PC-3 (cell line): Measurements from ENCODE around the gene STK32C.

ENCODE experiments used
- EZH2 ChIP-seq: fragments of 300-600 bp; sonication (generic); IDR thresholded peaks from one replicate; pipeline ENCODE4 v1.6.1; 2017; ENCODE audit warnings: antibody characterized with exemption, mild to moderate bottlenecking, low read length; ENCODE audit not compliant: unreplicated experiment
- EZH2phosphoT487 ChIP-seq: fragments of 300-600 bp; sonication (generic); IDR thresholded peaks from 2 replicates; pipeline ENCODE4 v1.6.1; 2018; ENCODE audit warnings: mild to moderate bottlenecking, antibody characterized with exemption, low read length, borderline replicate concordance
- TF ChIP-seq, protein P1 (sequence below): fragments of 300-600 bp; sonication (generic); conservative IDR thresholded peaks from 2 replicates; pipeline ENCODE4 v1.5.1; 2017; ENCODE audit warnings: antibody characterized with exemption, low read depth, mild to moderate bottlenecking, low read length

DNA sequence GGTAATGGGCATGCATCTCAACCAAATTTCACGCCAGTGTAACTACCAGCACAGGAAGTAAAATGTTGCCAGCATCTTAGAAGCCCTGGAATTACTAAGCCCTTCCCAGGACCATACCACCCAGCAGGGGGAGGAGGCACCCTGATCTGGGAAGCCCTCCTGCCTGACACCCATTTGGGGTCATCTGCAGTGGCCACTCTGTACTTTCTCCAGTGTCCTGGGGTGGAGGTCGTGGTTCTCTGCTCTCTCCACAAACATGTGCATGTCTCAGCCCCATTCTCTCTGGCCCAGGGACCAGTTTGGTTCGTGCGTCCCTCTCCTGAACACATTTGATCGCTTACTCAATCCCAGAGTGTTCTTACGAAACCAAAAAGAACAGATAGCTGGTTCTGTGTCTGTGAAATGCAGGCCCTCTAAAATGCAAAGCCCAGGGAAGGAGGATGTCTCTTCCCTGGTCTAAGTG lies 14.9 kb upstream of the STK32C start:
- TF ChIP-seq, protein P1, sequence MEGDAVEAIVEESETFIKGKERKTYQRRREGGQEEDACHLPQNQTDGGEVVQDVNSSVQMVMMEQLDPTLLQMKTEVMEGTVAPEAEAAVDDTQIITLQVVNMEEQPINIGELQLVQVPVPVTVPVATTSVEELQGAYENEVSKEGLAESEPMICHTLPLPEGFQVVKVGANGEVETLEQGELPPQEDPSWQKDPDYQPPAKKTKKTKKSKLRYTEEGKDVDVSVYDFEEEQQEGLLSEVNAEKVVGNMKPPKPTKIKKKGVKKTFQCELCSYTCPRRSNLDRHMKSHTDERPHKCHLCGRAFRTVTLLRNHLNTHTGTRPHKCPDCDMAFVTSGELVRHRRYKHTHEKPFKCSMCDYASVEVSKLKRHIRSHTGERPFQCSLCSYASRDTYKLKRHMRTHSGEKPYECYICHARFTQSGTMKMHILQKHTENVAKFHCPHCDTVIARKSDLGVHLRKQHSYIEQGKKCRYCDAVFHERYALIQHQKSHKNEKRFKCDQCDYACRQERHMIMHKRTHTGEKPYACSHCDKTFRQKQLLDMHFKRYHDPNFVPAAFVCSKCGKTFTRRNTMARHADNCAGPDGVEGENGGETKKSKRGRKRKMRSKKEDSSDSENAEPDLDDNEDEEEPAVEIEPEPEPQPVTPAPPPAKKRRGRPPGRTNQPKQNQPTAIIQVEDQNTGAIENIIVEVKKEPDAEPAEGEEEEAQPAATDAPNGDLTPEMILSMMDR, result no peak
- TF ChIP-seq EZH2phosphoT487, result no peak
- no peak for TF ChIP-seq EZH2
